GM12874 (cell line): ENCODE measurements around the gene PNMA6F.

Source experiments
- CTCF ChIP-seq: IDR thresholded peaks from 2 replicates; pipeline ENCODE4 v1.5.1; 2011; ENCODE audit warnings: low read depth, mild to moderate bottlenecking, control low read depth, low read length, moderate library complexity; ENCODE audit not compliant: insufficient read depth

The PNMA6F gene

DNA sequence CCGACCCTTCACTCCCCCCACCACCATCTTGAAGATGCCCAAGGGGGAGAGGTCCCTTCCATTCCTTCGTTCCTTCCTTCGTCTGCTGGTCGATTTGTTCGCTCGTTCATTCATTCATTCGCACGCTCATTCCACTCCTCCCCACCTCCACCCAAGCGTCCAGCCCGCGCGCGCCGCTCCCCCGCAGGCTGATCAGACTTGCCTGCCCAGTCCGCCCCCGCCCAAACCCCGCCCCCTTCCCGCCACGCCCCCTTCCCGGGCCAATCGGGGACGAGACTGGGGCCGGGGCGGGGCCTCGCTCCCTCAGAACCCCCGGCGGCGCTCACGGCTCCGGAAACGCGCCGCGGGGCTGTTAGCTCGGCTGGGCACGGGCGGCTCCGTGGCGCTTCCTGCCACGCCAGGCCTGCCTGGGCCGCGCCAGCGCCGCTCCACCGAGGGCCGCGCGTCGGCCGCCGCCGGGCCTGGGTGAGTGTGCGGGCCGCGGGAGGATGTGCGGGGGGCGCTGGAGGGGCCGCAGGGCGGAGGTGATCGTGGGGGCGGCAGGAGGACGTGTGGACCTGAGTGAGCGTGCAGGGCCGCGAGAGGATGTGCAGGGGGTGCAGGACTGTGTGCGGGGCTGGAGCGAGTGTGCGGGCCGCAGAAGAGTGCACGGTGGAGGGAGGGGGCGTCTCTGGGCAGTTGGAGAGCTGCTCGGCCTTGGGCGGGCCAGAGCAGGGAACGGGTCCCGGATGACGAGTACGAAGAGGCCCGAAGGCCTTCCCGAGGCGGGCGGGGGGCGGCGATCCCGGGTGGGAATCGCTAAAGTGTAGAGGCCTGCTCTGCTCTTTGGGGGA, 12.5 kb upstream of the PNMA6F start, which contains the start of gene ZNF275:
ZNF275 (plus strand) TSS at position 333 of the 833 bp plus-strand sequence. CDS start 2,527 bp downstream, outside the sequence.
- no peak for TF ChIP-seq CTCF

DNA sequence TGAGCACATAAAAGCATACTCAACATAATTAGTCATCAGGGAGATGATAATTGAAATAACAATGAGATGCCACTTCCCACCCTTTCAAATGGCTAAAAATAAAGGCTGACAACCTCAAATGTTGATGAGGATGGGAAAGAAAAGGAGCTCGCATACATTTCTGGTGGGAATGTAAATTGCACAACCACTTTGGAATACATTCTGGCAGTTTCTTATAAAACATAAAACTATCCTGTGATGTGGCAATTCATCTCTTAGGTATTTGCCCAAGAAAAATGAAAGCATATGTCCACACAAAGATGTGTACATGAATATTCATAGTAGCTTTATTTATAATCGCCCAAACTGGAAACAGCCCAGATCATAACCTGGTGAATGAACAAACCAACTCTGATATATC, 11.7 kb upstream of the PNMA6F start:
- no peak for TF ChIP-seq CTCF

- TF ChIP-seq CTCF: no peak
Measured at GRCh38 chrX:153327561-153327960, 6.0 kb upstream of the PNMA6F start.

DNA sequence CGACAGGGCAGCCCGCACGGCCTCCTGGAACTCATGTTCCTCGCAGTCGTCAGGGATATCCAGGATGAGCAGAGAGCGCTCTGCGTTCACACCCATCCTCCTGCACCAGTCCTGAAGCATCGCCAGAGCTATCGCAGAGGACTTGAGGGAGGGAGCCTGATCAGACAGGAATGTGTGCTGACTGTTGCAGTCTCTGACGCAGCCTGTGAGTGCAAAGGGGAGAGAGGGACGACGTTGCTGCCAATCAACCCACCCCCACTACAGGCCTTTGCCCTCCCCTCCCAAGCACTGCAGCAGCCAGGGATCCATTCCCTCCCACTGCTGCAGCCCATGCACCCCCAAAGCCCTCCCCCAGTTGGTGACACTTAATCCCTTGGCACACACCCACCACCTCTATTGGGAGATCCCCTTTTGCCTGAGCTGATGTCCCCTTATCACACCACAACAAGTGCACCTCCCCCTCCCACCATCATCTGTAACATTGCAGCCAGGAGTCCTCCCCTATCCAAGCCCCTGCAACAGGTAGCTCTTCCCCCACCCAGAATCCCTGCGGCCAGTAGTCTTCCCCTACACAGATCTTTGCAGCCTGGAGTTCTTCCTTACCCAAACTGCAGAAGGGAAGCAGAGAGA, 897 bp downstream of the PNMA6F start:
- TF ChIP-seq CTCF: no peak

DNA sequence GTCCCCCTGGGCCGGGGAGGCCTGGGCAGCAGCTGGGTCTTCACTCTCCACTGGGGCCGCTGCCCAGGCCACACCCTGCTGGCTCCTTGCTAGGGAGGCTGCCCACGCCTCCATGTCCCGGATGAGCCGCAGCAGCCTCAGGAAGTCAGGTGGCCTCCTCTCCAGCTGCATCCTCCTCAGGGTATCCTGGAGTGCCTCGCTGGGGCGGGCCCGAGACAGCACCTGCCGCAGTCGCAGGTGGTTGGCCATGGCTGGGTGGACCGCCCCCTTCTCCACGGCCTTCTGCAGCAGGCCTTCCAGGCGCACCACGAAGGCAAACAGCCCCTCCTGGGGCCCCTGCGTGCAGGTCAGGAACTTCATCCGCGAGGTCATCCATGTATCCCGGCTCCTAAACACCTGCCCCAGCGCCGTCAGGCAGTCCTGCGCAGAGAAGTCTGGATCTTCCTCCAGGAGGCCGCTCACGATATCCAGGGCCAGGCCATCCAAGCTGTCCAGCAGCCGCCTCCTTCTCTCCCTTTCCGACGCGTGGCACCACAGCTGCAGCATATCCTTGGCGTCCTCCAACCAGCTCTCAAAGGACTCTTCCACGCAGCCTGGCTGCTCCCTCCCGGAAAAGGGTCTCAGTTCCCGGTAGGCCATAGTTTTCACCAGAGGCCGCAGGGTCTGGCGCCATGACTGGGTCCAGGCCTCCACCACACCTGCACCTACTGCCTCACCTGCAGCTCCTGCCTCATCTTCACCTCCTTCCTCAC, 2.1 kb downstream of the PNMA6F start:
- no peak for TF ChIP-seq CTCF

DNA sequence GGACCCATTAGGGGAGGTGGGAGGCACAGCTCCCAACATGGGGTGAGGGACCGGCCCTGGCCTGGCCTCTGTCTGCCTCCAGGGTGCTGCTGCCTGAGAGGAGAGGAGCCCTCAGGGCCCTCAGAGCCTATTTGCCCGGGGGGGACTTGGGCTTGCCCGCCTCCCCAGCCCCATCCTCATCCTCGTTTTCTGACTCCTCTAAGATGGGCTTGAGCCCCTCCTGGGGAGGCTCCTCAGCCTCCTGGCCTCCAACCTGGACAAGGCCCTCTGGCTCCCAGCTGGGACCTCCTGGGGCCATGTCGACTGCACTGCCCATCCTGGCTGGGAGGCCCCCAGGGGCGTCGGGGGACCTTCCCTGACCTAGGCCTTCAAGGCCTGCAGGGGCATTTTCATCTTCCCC, 2.8 kb downstream of the PNMA6F start:
- no peak for TF ChIP-seq CTCF

DNA sequence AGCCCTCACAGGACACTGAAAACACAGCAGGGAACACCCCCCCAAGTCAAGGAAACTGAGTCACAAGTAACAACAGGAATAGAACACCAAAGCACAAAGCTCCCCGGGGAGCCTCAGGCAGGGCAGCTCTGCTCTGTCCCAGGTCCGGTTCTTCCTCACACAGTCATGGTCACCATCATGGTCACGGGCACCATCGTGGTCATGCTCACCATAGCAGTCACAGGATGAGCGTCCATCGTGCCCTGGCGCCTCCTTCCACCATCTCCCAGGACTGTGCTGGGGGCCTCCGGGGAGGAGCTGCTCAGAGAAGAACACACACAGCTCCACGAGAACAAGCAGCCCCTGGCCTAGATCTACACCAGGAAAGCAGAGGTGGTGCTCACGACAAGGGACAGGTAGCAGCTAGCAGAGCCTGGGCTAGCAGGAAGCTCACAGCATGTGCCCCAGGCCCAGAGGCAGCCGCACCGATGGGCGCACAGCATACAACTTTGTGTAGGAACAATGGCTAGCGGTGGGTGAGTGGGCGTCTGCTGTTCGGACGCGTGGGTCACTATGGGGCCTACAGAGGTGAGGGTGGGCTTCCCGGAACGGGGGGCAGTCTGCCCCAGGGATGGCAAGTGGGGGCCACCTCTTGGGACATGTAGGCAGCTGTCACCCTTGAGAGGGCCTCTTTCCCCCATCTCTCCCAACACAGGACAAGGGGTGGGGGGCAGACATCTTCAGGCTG, 3.4 kb downstream of the PNMA6F start:
- TF ChIP-seq CTCF: no peak
